Measurements from ENCODE around the gene PLXDC2. TPM values are rescaled to one million over a fixed set of nuclear protein-coding genes. Genes with fewer than 3 reads are reported as not detected.

The PLXDC2 gene
- total RNA-seq, 1 donor from 2014 or later, result 73.1 TPM

DNA sequence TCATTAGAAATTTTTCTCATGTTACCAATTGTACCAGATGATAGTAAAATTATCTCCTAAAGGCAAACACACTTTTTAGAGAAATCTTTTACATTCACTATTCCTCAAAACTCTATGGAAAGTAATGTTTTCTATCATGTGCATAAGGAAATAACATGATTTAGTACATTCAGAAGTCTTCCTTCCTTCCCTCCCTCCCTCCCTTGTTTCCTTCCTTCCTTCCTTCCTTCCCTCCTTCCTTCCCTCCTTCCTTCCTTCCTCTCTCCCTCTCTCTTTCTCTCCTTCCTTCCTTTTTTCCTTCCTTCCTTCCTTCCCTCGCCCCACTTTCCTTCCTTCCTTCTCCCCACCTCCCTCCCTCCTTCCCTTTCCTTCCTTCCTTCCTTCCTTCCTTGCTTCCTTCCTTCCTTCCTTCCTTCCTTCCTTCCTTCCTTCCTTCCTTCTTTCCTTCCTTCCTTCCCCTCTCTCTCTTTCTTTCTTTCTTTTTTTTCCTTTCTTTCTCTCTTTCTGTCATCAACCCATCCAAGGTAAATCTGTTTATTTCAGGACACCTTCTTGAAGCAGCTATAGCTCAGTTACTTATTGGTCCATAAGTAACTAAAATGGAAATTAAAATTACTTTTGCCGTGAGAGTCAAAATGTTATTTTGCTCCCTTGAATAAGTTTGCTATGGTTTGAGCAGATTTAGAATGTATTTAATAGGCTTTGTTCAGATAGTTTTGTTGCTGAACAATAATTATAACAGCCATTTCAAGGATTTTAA is 197.9 kb downstream of the PLXDC2 start:
- Mint-ChIP-seq H3K27ac (ENCODE audit: unreplicated experiment) (no peak overlapping the region), H3K4me3 (ENCODE audit: unreplicated experiment) (no peak overlapping the region), H3K4me1 (ENCODE audit: unreplicated experiment) (no peaks in the 10 kb centered on the region), H3K9me3 (ENCODE audit: unreplicated experiment) (no peaks in the 10 kb centered on the region), H3K36me3 (ENCODE audit: low read depth, unreplicated experiment) (peaks cover 7% of the 10 kb centered on the region), H3K27me3 (ENCODE audit: unreplicated experiment) (no peaks in the 10 kb centered on the region)
- DNase-seq (ENCODE audit: low spot score), result no peak
- TF ChIP-seq, protein P1, sequence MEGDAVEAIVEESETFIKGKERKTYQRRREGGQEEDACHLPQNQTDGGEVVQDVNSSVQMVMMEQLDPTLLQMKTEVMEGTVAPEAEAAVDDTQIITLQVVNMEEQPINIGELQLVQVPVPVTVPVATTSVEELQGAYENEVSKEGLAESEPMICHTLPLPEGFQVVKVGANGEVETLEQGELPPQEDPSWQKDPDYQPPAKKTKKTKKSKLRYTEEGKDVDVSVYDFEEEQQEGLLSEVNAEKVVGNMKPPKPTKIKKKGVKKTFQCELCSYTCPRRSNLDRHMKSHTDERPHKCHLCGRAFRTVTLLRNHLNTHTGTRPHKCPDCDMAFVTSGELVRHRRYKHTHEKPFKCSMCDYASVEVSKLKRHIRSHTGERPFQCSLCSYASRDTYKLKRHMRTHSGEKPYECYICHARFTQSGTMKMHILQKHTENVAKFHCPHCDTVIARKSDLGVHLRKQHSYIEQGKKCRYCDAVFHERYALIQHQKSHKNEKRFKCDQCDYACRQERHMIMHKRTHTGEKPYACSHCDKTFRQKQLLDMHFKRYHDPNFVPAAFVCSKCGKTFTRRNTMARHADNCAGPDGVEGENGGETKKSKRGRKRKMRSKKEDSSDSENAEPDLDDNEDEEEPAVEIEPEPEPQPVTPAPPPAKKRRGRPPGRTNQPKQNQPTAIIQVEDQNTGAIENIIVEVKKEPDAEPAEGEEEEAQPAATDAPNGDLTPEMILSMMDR (IDR thresholded peaks at IDR 0.05; ENCODE audit: unreplicated experiment), result no peak

DNA sequence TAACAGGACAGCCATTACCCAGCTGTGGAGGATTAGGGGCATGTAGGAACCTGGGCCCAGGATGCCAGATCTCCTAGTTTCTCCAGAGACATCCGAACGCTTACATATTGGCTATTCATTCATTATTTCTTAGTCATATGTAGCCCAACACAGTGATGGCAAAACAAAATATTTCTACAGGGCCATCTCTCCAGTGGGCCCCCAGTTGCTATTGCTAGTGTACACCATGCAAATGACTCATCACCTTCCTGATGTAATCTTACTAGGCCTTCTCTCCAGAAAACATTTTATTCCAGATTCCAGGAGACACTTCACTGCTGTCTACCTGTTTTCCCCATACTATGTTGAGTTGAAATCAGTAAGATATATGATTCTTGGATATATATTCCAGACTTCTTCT is 201.7 kb downstream of the PLXDC2 start:
- Mint-ChIP-seq H3K27ac (ENCODE audit: unreplicated experiment) (no peak overlapping the region), H3K9me3 (ENCODE audit: unreplicated experiment) (no peaks in the 10 kb centered on the region)

DNA sequence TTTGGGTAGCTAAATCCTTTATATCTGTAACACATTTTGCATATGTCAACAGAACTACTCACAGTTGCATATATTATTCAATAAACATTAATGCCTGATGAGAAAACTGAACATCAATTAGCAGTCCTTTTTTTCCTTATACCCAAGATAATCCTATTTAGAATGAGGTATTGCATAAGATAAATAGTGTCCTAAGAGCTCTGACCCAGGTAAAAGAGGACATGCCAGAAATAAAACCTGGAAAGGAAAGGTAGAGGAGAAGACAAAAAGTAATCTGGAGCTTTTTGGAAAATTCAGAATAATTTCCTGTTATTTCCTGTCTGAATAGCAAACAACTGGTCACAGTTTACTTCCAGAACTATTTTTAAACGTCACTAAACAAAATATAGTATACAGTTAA is 204.4 kb downstream of the PLXDC2 start:
- Mint-ChIP-seq H3K4me1 (ENCODE audit: unreplicated experiment) (no peaks in the 10 kb centered on the region), H3K9me3 (ENCODE audit: unreplicated experiment) (no peaks in the 10 kb centered on the region), H3K27me3 (ENCODE audit: unreplicated experiment) (peaks cover 1% of the 10 kb centered on the region), H3K27ac (ENCODE audit: unreplicated experiment) (no peak overlapping the region), H3K36me3 (ENCODE audit: low read depth, unreplicated experiment) (peaks cover 6% of the 10 kb centered on the region), H3K4me3 (ENCODE audit: unreplicated experiment) (no peak overlapping the region)
- TF ChIP-seq, protein P1 (IDR thresholded peaks at IDR 0.05; ENCODE audit: unreplicated experiment), result no peak
- no peak for DNase-seq (ENCODE audit: low spot score)

More for the DNA sequence above, 201.7 kb downstream of the PLXDC2 start:
- Mint-ChIP-seq H3K27me3 (ENCODE audit: unreplicated experiment) (peaks cover 1% of the 10 kb centered on the region), H3K4me1 (ENCODE audit: unreplicated experiment) (no peaks in the 10 kb centered on the region), H3K36me3 (ENCODE audit: low read depth, unreplicated experiment) (peaks cover 7% of the 10 kb centered on the region), H3K4me3 (ENCODE audit: unreplicated experiment) (no peak overlapping the region)
- TF ChIP-seq, protein P1 (IDR thresholded peaks at IDR 0.05; ENCODE audit: unreplicated experiment), result no peak
- no peak for DNase-seq (ENCODE audit: low spot score)

DNA sequence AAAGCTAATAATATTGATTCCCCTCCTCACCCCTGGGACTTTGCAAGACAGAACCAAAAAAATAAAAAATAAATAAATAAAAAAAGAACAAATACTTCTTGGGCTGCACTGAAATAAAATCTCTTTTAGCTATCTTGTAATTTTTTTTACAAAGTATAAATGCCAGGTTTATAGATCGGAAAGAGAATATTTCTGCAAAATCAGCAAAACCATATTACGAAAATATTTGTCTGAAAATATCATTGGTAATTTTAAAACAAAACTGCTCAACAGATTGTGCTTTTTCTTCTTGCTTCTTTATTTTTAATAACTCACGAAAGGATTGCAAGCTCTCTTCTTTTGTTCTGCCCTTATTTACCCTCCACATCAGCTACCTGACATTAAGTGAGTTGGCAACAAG is 213.3 kb downstream of the PLXDC2 start:
- H3K4me1 Mint-ChIP-seq (ENCODE audit: unreplicated experiment), result peaks cover 8% of the 10 kb centered on the region
- H3K27me3 Mint-ChIP-seq (ENCODE audit: unreplicated experiment), result peaks cover 1% of the 10 kb centered on the region
- TF ChIP-seq, protein P1 (IDR thresholded peaks at IDR 0.05; ENCODE audit: unreplicated experiment), result no peak
- no peaks in the 10 kb centered on the region for H3K36me3 Mint-ChIP-seq (ENCODE audit: low read depth, unreplicated experiment)
- no peak overlapping the region for H3K4me3 Mint-ChIP-seq (ENCODE audit: unreplicated experiment)
- no peak overlapping the region for H3K27ac Mint-ChIP-seq (ENCODE audit: unreplicated experiment)
- DNase-seq (ENCODE audit: low spot score), result no peak
- no peaks in the 10 kb centered on the region for H3K9me3 Mint-ChIP-seq (ENCODE audit: unreplicated experiment)

DNA sequence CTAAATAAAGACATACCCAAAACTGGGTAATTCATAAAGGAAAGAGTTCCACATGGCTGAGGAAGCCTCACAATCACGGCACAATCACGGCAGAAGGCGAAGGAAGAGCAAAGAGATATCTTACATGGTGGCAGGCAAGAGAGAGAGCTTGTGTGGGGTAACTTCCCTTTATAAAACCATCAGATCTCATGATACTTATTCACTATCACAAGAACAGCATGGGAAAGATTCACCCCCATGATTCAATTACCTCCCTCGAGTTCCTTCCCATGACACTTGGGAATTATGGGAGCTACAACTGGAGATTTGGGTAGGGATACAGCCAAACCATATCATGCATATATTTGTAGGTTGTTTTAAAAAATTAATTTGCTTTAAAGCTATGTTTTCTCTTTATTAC is 217.2 kb downstream of the PLXDC2 start:
- H3K4me3 Mint-ChIP-seq (ENCODE audit: unreplicated experiment), result no peak overlapping the region
- H3K9me3 Mint-ChIP-seq (ENCODE audit: unreplicated experiment), result no peaks in the 10 kb centered on the region
- TF ChIP-seq, protein P1 (IDR thresholded peaks at IDR 0.05; ENCODE audit: unreplicated experiment), result no peak
- H3K27me3 Mint-ChIP-seq (ENCODE audit: unreplicated experiment), result peaks cover 1% of the 10 kb centered on the region
- DNase-seq (ENCODE audit: low spot score), result no peak
- peaks cover 8% of the 10 kb centered on the region for H3K4me1 Mint-ChIP-seq (ENCODE audit: unreplicated experiment)
- no peaks in the 10 kb centered on the region for H3K36me3 Mint-ChIP-seq (ENCODE audit: low read depth, unreplicated experiment)
- H3K27ac Mint-ChIP-seq (ENCODE audit: unreplicated experiment), result no peak overlapping the region

All from endothelial cell (in vitro differentiated cells).